Stimulated activated CD8-positive, alpha-beta memory T cell treated with anti-CD3 and anti-CD28 coated beads, Interleukin-4, amount 100 ng/mL, for 1 hour (primary cell): Measurements from ENCODE around the gene JMY.

Experiments
- DNase-seq, 2 donors: peaks; one replicate each; pipeline ENCODE4 v3.0.0-alpha.2; 2020; ENCODE audit warnings: low read depth in 2 of 2, low spot score in 1 of 2

JMY gene

DNA sequence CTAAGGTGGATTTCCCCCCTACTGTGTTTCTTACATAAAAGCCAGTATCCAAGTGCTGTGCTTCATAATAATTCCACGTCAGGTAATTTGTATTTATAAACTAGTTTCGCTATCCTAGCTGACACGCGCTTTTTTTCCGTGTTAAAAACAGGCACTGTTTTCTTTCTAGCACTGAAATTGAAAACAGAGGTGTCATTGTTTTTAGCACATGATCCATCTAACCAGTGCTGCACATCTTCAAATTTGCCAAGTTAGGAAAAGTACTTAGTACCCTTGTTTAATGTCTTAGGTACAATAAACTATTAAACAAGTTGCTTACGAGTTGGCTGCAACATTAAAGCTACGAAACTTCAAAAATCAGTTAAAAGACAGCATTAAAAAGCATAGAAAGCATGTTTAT, 49.9 kb downstream of the JMY start:
- no peak for DNase-seq

DNA sequence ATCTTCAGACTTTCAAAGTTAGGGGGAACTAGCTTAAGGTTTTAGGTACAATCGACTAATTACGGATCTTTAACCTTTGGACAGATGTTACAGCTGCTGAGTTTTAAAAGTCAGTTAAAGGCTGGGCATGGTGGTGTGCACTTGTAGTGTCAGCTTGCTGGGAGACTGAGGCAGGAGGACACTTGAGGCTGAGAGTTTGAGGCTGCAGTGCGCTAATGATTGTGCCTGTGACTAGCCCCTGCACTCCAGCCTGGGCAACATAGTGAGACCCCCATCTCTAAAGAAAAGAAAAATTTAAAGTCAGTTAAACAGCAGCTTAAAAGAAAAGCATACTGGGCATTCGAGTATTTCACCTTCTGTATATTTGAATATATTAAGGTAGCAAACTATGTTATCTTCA, 51.4 kb downstream of the JMY start:
- DNase-seq: no peak

DNA sequence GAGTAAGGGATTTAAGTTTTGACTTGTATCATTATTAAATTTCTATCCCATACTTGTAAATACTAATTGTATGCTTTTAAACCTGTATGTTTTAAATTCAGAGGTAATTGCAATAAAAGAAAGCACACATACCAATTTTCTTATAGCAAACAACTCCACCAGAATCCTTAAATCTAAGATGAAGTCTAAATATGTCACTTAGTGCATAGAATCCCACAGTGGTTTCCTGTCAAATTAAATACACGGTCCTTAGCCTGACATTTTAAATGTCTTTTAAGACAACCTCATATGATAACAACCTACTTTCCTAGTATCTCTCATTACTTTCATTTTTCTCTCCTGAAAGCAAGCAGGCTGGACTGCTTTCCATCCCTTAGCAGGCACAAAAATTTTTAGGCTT, 52.0 kb downstream of the JMY start:
- DNase-seq: no peak

DNA sequence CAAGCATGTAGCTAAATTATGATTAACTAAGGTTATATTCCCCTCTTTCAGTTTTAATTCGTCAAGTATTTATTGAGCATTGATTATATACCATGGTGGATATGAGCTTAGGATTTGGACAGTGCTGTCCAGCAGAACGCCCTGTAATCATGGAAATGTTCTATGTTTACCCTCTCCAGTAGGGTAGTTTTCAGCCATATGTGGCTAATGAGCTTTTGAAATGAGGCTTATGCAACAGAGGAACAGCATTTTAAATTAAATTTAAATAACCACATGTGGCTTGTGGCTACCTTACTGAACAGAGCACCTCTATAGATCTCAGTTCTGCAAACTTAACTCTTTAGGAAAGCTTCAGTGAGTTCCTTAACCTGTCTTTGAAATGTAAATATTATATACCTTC, 59.1 kb downstream of the JMY start:
- DNase-seq: no peak

DNA sequence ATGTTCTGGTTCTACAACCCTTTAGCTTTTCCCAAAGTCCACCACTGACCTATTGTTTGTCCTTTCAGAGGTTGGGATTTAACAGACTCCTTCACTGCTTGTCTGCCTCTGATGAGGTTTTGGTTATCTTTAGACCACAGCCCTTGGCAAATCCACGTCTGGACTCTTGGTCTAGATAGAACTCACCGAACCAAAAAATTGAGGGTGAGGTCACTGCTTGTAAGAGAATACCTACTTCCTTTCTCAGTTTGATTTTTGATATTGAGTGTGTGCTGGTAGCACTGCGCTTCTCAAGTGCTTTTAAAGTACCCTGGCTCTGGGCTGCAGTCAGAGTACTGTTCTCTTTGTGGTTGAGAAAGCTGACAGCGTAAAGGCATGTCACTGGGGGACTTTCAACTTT, 61.7 kb downstream of the JMY start:
- no peak for DNase-seq

DNA sequence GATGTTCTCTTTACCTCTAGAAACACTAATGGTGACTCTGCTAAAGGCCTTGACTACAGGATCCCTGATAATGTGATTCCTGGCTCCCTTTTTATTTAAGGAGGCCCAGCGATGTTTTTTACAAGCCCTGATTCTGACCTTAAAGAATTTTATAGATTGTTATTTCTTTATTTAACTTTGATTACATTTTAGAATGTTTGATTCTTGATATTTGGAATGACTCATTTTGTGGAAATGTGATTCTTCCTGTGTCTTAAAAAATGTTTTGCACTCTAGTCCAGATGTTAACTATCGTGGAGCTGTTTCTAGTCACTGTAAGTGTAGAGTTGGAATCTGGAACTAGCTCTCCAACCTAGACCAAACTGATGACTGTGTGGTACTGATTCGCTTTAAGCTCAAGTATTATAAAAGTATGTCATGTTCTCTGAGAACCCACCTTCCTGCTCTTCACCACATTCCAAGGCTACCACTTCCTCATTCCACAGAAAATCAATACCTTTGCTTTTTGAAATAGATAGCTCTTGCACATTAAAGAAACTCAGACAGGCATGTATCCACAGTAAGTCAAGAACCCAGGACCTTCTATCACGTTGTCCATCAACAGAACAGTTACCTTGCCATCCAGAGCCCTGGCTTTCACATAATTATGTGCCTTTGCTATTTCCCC, 65.2 kb downstream of the JMY start:
- no peak for DNase-seq

DNA sequence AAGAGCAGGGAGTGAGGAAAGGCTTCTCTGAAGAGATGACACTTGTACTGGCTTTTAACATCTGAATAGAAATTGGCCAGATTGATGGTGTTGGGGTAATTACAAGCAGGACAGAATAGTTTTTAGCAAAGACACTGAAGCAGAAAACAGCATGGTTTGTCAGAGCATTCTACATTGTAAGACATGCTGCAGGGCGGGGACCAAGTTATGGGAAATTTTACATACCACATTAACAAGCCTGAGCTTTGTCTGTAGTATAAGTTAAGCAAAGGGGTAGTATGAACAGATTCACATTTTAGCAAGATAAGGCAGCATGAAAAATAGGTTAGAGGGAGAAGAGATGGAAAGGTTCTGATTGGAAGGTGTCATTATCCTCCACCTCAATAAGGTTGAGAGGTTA, 66.5 kb downstream of the JMY start:
- no peak for DNase-seq

DNA sequence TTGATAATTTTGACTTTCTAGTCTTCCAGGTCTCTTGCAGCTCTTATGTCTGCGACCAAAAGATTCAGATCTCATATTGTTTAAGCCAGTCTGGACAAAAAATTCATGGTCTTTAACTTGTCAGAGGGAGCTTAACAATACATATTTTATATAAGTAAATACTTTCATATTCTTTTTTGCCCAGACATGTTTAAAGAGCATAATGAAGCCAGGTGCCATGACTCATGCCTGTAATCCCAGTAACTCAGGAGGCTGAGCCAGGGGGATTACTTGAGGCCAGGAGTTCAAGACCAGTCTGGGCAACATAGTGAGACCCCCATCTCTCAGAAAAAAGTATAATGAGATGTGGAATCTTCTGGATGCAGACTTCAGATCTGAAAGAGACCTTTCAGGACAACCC, 69.8 kb downstream of the JMY start:
- DNase-seq: no peak

DNA sequence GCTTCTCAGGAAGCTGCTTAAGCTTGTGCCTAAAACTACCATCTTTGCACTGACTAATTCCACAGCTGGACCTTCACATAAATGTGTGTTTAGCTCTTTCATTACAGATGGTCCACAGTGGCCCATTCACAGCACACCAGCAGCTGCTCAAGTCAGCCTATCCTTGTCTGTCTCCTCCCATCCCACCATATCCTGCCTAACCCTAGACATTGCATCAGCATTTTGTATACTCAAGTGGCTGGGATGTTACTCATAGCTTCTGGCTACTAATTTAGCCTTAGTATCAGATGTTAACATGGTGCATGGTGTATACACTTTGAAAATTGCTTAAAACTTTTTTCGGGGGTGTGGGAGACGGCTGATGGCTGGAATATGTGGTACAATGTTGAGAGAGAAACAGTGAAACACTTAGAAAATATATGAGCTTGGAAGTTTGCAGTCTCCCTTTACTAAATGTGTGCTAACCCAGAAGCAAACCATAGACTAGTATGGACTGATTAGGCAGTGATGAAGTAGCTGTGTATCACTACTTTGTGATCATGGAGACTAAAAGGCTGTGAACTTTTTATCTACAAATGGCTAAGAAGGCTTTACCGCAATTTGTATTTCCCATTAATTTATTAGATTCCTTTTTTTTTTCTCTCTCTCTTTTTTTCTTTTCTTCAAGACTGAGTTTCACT, 83.1 kb downstream of the JMY start:
- no peak for DNase-seq

DNA sequence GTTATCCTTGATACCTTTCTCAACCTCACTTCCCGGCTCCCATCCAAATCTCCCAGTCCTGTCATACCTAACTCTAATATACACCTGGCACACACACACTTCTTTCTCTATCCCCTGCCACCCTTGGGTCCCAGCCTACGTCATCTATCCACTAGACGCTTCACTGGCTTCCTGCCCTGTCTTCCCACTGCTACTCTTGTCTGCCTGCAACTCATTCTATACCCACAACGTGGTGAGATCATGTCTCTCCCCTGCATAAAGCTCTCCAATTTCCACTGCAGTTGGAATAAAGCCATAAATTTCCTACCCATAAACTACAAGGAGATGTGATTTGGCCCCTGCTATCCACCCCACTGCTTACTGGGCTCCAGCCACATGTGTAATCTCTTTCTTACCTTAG, 93.5 kb downstream of the JMY start:
- DNase-seq: no peak

DNA sequence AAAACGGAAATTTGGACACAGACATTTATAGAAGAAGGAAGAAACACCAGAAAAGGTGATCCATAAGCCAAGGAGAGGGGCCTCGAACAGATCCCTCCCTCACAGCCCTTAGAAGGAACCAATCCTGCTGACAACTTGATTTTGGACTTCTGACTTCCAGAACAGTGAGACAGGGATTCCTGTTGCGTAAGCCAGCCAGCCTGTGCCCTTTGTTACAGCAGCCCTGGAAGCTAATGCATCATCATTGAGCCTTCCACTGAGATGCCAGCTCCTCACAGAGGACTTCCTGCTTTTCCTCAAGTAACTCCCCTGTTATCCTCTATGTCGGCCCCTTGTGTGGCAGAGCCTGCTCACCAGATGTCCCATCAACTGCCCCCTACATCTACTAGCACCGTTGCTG, 94.1 kb downstream of the JMY start:
- no peak for DNase-seq

DNA sequence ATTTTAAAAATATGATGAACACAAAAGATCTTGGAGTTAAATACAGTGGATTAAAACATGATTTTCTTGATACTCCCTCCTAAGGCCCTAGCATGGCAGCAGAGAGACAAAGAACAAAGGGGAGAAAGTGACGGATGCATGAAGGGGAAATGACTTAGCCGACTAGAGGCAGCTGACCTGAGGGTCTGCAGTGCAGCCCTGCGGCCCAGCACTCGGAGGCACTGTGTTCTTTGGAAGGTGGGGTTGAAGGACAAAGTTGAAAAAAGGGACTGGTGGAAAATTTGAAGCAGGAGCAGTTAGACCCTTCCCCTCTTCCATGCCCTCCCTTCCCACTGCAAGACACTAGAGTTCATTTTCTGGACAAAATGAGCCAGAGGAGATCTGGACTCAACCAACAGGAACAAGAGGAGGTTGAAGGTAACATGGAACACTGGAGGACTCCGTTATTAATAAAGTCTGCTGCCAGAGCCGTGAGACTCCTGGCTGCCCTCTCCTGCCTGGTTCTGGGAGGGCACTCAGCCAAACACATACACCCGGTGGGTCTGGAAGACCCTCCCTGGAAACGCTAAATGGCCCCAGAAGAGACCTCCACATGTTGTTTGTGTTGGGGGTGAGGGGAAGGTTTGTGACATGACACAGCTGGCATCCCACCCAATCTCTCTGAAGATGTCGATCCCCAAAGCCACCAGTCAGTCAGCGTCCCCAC, 98.1 kb downstream of the JMY start:
- DNase-seq: no peak

DNA sequence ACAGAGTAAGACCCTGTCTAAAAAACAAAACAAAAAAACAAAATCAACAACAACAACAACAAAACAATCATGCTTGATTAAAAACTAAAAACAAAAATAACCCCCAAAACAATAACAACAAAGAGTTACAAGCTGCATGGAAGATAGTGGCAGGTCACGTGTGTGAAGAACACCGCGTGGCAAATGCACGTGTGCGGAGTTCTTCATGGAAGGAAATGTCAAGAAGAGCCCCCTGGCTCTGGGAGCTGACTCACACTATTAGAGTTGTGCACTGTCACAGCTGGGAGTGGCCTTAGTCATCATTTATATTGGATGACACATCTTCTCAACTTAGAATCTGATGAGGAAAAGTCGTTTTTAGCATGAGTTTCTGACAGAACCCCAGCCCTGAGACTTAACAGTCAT, 110.5 kb downstream of the JMY start:
- no peak for DNase-seq

DNA sequence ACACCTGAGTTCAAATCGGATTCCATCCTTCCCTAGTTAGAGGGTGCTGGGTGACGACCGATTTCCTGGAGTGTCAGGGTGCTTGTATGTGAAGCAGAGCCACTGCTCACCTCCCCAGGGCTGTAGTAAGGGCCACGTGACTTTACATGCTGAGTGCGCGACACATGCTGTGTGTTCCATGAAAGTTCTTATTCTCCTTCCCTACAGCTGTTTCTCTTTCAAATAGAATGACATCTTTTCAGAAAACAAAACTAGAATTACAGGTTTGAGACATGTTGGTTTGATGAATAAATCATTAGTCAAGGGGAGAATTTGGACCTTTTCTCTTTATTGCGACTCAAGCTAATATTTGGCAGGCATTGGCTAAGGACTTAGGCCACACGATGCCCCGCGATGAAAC, 113.1 kb downstream of the JMY start:
- DNase-seq: no peak

DNA sequence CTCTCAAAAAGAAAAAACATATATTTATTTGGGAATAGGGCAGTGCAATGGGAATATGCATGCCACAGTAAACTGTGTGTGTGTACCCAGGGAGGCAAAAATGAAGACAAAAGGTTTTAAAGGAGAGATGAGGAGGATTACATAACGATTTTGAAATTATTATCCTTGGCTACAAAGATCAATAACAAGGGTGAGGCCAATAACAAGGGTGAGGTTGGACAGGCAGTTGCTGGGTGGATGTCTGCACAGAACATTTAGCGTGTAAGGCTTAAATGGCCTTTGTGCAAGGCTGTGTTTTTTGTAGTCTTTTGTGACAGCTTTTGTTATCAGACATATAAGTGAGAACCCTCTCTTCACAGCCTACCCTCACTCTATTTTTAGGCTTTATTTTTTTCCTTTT, 114.0 kb downstream of the JMY start:
- no peak for DNase-seq

DNA sequence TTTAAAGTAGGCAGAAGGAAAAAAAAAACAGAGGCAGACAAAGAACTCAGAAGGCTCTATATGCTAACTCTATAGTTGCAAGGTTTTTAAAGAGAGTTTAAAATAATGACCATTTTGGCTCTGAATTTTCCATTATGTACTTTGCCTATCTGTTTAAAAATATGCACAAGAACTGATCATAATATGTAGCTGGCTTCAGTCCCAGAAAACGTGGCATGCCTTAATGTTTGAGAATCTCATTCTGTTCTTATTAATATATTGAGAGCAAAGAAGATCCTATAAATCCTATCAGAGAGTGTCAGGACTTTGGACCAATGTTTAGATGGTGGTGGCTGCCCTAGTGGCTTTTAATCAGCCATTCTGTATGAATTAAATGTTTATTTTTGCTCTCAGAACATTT, 121.5 kb downstream of the JMY start:
- DNase-seq: no peak
